Lung (tissue), 12 donors: ENCODE results near the gene SPRR5. TPM values are rescaled to one million over a fixed set of nuclear protein-coding genes. Genes with fewer than 3 reads are reported as not detected.

Experiments used
- ATAC-seq: fragments of 200-7000 bp; cut with Tn5 transposase; one replicate; pipeline ENCODE4 v1.9.1; 2020; ENCODE audit warnings: moderate number of reproducible peaks; ENCODE audit not compliant: insufficient read depth, low FRiP score
- DNase-seq, 3 donors: peaks; one replicate each; pipeline ENCODE4 v3.0.0-alpha.2; 2013 to 2017
- H3K27ac ChIP-seq, 2 donors: one replicate each; pipeline ENCODE4 v1.5.1; 2013; ENCODE audit warnings: mild to moderate bottlenecking in 2 of 2, moderate library complexity in 2 of 2, control low read depth in 1 of 2, inconsistent platforms in 1 of 2, low read depth in 1 of 2, low read length in 1 of 2
- H3K27me3 ChIP-seq, 3 donors: one replicate each; pipeline ENCODE4 v1.5.1; 2013; ENCODE audit warnings: low read length in 2 of 3; ENCODE audit not compliant: control insufficient read depth in 3 of 3, insufficient read depth in 3 of 3
- H3K36me3 ChIP-seq, 4 donors: one replicate each; pipeline ENCODE4 v1.5.1; 2013; ENCODE audit warnings: low read length in 4 of 4, mild to moderate bottlenecking in 1 of 4, moderate library complexity in 1 of 4; ENCODE audit not compliant: control insufficient read depth in 4 of 4, insufficient read depth in 4 of 4
- H3K4me1 ChIP-seq, 5 donors: one replicate each; pipeline ENCODE4 v1.5.1; 2013; ENCODE audit warnings: low read length in 5 of 5, mild to moderate bottlenecking in 2 of 5, moderate library complexity in 1 of 5; ENCODE audit not compliant: control insufficient read depth in 5 of 5, insufficient read depth in 5 of 5
- H3K4me3 ChIP-seq: one replicate; pipeline ENCODE4 v1.5.1; 2013; ENCODE audit warnings: mild to moderate bottlenecking, control low read depth, moderate library complexity
- H3K9ac ChIP-seq, 2 donors: one replicate each; pipeline ENCODE4 v1.5.1; 2013; ENCODE audit warnings: low read length in 2 of 2, control low read depth in 1 of 2; ENCODE audit not compliant: insufficient read depth in 1 of 2
- H3K9me3 ChIP-seq, 4 donors: one replicate each; pipeline ENCODE4 v1.5.1; 2013; ENCODE audit warnings: low read length in 3 of 4, mild to moderate bottlenecking in 1 of 4, moderate library complexity in 1 of 4; ENCODE audit not compliant: control insufficient read depth in 4 of 4, insufficient read depth in 3 of 4
- CTCF ChIP-seq: IDR thresholded peaks from 2 replicates; pipeline ENCODE4 v1.5.1; 2012; ENCODE audit warnings: mild to moderate bottlenecking; ENCODE audit errors: control extremely low read depth, extremely low read depth
- WGBS, 2 donors: extraction: QIAGEN DNeasy Blood & Tissue Kit; methylation state at CpG; one replicate each; pipeline ENCODE4 v1.1.7; 2013; 5-methylcytosine and 5-hydroxymethylcytosine counted together
- polyA plus RNA-seq, 2 donors: library from polyadenylated mRNA; stranded (reverse); fragments of 200-250 nt; gene quantifications; one replicate each; pipeline ENCODE4 v1.2.1, GENCODE V29; 2013
- total RNA-seq, 2 donors: library from RNA; depleted of rRNA in 1 of 2; stranded (reverse); fragments of >200 nt in 1 of 2; gene quantifications; one replicate each; pipeline ENCODE4 v1.2.1, GENCODE V29; 2014 to 2021
- donor health status: control.
- donor health status: control.
- donor health status: Bipolar disorder and iron deficiency.
- donor health status: healthy.
- donor health status: DM: yes; HTN: yes; CAD: no.

The SPRR5 gene
- total and polyA plus RNA-seq, 4 donors: 0.05 TPM; not detected in 3

- Histone ChIP-seq H3K9me3 (no peaks in the 10 kb centered on the region), H3K4me1 (no peaks in the 10 kb centered on the region), H3K4me3 (no peak overlapping the region), H3K27me3 (peaks cover 0 to 3% (median 0%) of the 10 kb centered on the region in 3 donors), H3K36me3 (no peaks in the 10 kb centered on the region), H3K27ac (no peak overlapping the region), H3K9ac (no peak overlapping the region)
- 82 to 85% methylated on average over 7 of the region's 7 CpGs for WGBS, 2 donors
- ATAC-seq (no peak), DNase-seq (no peak)
- TF ChIP-seq CTCF: no peak
These were observed 14.4 kb downstream of the SPRR5 start for GRCh38 chr1:152961226-152961891.

- TF ChIP-seq CTCF: no peak
- Histone ChIP-seq H3K4me3 (no peak overlapping the region), H3K9ac (no peak overlapping the region), H3K4me1 (no peaks in the 10 kb centered on the region), H3K36me3 (no peaks in the 10 kb centered on the region), H3K27ac (no peak overlapping the region), H3K27me3 (peaks cover 0 to 3% (median 0%) of the 10 kb centered on the region in 3 donors), H3K9me3 (no peaks in the 10 kb centered on the region)
- WGBS, 2 donors: 73 to 90% methylated on average over 2 of the region's 2 CpGs
- DNase-seq: no peak
- ATAC-seq: no peak
These were observed 15.9 kb downstream of the SPRR5 start for GRCh38 chr1:152962876-152963415.

GRCh38 chr1:152964536-152964935, 17.5 kb downstream of the SPRR5 start:
- Histone ChIP-seq H3K27ac (no peak overlapping the region), H3K4me3 (no peak overlapping the region), H3K9me3 (no peaks in the 10 kb centered on the region), H3K36me3 (no peaks in the 10 kb centered on the region), H3K27me3 (peaks cover 0 to 3% (median 0%) of the 10 kb centered on the region in 3 donors), H3K9ac (no peak overlapping the region), H3K4me1 (no peaks in the 10 kb centered on the region)
- 75 to 89% methylated on average over 1 of the region's 1 CpG for WGBS, 2 donors
- no peak for TF ChIP-seq CTCF
- no peak for DNase-seq
- ATAC-seq: no peak
